ENCODE results near the gene DRAXIN.
A peak's percentile ranks its signal among the peaks of the same experiment; 100 is the strongest.
"Not testable (repeated sequence)": the region's sequence is repeated elsewhere in the genome, so short reads cannot be mapped to it uniquely, and the experiment has no call there.

Gene DRAXIN, protein sequence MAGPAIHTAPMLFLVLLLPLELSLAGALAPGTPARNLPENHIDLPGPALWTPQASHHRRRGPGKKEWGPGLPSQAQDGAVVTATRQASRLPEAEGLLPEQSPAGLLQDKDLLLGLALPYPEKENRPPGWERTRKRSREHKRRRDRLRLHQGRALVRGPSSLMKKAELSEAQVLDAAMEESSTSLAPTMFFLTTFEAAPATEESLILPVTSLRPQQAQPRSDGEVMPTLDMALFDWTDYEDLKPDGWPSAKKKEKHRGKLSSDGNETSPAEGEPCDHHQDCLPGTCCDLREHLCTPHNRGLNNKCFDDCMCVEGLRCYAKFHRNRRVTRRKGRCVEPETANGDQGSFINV

DNA sequence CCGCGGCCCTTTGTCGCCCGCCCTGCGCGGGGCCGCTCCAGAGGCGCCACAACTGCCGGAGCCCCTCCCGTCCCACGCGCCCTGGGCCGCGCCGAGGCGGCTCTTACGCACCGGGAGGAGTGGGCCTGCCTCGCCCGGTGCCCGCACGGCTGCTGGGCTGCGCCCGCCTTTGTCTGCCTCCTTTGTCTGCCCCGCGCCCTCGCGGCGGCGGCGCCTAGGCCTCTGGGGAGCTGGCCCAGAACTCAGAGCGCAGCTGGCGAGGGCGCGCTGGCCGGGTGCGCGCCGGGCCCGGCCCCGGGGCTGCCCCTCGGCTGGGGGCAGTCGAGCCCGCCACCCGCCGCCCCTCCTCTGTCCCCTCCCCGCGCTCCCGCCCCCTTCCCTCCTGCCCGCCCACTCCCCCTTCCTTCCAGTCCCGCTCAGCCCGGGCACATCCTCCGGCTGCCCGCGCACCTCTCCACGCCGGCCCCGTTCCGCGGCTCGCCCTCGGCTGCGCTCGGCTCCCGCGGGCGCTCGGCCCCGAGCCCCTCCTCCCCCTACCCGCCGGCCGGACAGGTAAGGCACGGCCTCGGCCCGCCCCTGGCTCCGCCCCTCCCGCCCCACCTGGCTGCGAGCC is at the start of gene DRAXIN:
Gene DRAXIN (plus strand): TSS at position 409 of the 613 bp plus-strand sequence. CDS start 14,549 bp downstream, outside the sequence.
- DNase-seq (no peak), ATAC-seq (replicated peaks) (peak; percentile 24 to 46)
- Mint-ChIP-seq H3K4me1 (peaks cover 17 to 26% of the 10 kb centered on the region in 2 donors), H3K27me3 (peaks cover 42 to 48% of the 10 kb centered on the region in 2 donors), H3K4me3 (peak within 1 kb of the TSS; percentile 83 to 86), H3K9me3 (no peaks in the 10 kb centered on the region), H3K36me3 (no peaks in the 10 kb centered on the region), H3K27ac (peak within 1 kb of the TSS; percentile 84)

DNA sequence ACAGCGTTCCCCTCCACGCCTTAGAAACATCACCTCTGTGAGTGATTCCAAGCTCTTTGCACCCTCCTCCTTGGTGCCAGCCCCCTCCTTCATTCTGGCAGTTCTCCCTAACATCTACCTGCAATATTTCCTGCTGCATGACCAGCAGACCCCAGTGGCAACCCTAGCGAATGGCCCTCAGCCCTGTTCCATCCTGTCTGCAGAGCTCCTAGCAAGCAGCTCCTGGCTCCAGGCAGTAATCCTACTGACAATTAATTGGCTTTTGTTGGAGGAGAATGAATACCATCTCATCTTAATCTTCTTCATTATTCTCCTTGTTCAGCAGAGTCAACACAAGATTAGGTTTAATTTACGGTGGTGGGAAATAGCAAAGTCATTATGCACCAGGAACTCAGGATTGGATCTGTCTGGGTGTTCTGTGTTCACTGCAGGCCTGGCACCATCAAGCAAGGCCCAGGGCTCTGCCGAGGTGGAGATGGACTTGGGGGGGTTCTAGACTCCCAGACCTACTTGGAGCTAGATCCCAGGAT is 49.7 kb upstream of the DRAXIN start:
- H3K27ac Mint-ChIP-seq, result no peak overlapping the region
- no peak for ATAC-seq (replicated peaks)
- peaks cover 13 to 33% of the 10 kb centered on the region in 2 donors for H3K27me3 Mint-ChIP-seq
- H3K4me3 Mint-ChIP-seq, result no peak overlapping the region
- no peaks in the 10 kb centered on the region for H3K9me3 Mint-ChIP-seq
- no peaks in the 10 kb centered on the region for H3K36me3 Mint-ChIP-seq
- DNase-seq, result no peak
- H3K4me1 Mint-ChIP-seq, result peaks cover 6 to 12% of the 10 kb centered on the region in 2 donors

DNA sequence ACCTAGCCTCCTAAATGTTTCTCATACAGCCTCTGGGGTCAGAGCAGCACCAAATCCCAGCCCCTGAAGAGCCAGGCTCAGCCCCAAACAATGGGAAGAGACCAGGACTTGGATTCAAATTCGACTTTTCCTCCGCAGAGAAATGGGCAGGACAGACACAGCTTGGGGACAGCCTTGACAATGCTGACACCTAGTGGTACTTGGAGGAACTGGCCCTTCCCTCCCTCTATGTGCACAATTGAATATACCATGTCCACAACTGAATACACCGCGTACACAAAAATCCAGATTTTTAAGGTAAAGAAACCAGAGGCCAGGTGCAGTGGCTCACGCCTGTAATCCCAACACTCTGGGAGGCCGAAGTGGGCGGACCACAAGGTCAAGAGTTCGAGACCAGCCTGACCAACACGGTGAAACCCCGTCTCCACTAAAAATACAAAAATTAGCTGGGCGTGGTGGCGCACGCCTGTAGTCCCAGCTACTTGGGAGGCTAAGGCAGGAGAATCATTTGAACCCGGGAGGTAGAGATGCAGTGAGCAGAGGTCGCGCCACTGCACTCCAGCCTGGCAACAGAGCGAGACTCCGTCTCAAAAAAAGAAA is 49.0 kb upstream of the DRAXIN start:
- peak; percentile 78 to 83 for ATAC-seq (replicated peaks)
- not testable (repeated sequence) for H3K27ac Mint-ChIP-seq, H3K36me3 Mint-ChIP-seq, H3K9me3 Mint-ChIP-seq, H3K4me3 Mint-ChIP-seq
- H3K27me3 Mint-ChIP-seq, result peaks cover 8 to 26% of the 10 kb centered on the region in 2 donors
- H3K4me1 Mint-ChIP-seq, result peaks cover 6 to 12% of the 10 kb centered on the region in 2 donors
- peak; percentile 51 for DNase-seq

DNA sequence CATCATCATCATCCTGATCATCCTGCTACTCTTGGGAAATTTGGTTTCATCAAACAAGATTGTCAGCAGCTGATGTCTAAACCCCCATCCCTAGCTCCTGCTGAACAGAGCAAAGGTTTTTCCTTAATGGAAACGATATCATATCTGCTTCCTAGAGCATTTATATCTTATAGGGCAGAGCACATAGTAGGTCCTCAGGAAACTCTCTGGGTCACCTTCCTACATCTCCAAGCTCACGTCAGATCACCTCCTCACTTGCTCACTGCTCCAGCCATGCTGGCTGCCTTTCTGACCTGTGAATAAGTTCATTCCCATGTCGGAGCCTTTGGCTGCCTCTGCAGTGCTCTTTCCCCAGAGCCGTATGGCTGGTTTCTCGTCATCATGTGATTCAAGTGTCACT is 47.7 kb upstream of the DRAXIN start:
- Mint-ChIP-seq H3K4me1 (peaks cover 6 to 12% of the 10 kb centered on the region in 2 donors), H3K27ac (no peak overlapping the region), H3K4me3 (no peak overlapping the region), H3K36me3 (no peaks in the 10 kb centered on the region), H3K27me3 (peaks cover 5 to 17% of the 10 kb centered on the region in 2 donors), H3K9me3 (no peaks in the 10 kb centered on the region)
- DNase-seq (no peak), ATAC-seq (replicated peaks) (no peak)

DNA sequence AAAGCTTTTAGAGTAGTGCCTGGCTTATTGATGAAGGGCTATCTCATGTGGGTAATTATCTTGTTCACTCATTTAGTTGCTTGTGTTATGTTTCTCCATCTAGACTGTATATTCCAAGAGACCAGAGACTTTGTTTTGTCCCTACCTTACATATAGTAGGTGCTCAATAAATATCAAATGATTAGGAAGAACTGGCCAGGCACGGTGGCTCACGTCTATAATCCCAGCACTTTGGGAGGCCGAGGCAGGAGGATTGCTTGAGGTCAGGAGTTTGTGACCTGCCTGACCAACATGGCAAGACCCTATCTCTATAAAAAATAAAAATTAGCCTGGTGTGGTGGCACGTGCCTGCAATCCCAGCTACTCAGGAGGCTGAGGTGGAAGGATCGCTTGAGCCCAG is 46.2 kb upstream of the DRAXIN start:
- H3K9me3 Mint-ChIP-seq, result no peaks in the 10 kb centered on the region
- ATAC-seq (replicated peaks), result no peak
- H3K4me3 Mint-ChIP-seq, result no peak overlapping the region
- H3K36me3 Mint-ChIP-seq, result no peaks in the 10 kb centered on the region
- peaks cover 9 to 24% of the 10 kb centered on the region in 2 donors for H3K27me3 Mint-ChIP-seq
- H3K27ac Mint-ChIP-seq, result no peak overlapping the region
- DNase-seq, result no peak
- H3K4me1 Mint-ChIP-seq, result peaks cover 11 to 20% of the 10 kb centered on the region in 2 donors

DNA sequence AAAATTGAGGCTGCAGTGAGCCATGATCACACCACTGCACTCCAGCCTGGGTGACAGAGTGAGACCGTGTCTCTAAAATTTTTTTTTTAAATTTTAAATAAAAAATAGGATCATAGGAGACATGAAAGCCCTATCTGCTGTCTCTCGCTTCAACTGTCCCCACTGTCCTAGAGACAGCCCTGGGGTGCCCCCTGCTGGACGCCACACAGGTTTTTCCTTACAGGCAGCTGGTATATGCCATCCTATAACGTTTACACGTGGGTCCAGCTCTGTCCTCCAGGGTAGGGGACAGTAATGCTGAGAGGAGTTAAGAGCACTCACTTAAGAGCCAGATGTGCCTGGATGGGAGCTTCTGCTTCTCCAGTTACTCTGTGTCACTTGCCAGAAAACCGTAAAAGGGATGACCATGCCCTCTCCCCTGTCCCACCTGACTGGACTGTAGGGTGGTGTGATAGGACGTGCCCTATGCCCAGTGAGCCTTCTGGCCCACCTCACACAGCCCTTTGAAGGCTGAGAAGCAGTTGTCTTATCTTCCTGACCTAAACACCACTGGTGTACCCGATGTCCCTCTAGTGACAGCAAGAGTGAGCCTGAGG is 45.7 kb upstream of the DRAXIN start:
- no peaks in the 10 kb centered on the region for H3K9me3 Mint-ChIP-seq
- peaks cover 14 to 24% of the 10 kb centered on the region in 2 donors for H3K4me1 Mint-ChIP-seq
- H3K36me3 Mint-ChIP-seq, result no peaks in the 10 kb centered on the region
- peaks cover 9 to 24% of the 10 kb centered on the region in 2 donors for H3K27me3 Mint-ChIP-seq
- no peak overlapping the region for H3K4me3 Mint-ChIP-seq
- DNase-seq (peak; percentile 62), ATAC-seq (replicated peaks) (peak; percentile 70 to 76)
- H3K27ac Mint-ChIP-seq, result no peak overlapping the region

DNA sequence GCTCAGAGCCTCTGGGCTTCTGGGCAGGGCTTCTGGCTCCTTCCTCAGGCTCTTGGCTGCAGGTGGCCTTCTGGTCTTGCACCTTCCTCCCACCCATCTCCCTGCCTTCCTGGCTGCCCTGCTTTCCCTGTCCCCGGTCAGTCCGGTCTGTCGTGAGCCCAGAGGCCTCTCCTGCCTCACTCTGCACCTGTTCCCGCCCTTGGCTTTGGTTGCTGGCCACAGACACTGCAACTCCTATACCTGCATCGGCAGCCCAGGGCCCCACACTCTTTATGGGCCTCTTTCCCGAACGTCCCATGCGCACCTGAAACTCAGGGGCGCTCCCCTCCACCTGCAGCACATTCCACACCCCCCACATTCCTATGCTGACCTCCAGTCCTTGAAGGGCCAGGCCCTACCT is 45.2 kb upstream of the DRAXIN start:
- Mint-ChIP-seq H3K27me3 (peaks cover 9 to 24% of the 10 kb centered on the region in 2 donors), H3K4me1 (peaks cover 18 to 29% of the 10 kb centered on the region in 2 donors), H3K9me3 (no peaks in the 10 kb centered on the region), H3K4me3 (no peak overlapping the region), H3K36me3 (no peaks in the 10 kb centered on the region), H3K27ac (no peak overlapping the region)
- DNase-seq (no peak), ATAC-seq (replicated peaks) (no peak)

DNA sequence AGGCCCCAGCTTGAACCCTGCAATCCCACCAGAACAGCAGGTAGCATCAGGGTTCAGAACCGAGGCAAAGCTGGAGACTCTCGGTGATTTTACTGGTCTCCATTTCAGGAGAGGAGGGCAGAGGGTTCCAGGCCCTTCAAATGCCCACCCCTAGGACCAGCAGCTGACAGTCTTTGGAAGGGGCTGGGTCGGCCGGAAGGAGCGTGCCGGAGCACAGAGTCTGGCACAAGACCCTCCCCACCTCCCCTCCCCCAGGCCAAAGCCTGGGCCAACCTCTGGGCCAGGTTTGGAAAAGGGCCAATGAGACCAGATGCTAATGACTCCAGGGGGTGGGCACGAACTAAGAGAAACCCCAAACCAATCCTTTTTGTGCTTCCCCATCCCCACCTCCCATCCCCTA is 44.2 kb upstream of the DRAXIN start:
- Mint-ChIP-seq H3K27me3 (peaks cover 5 to 14% of the 10 kb centered on the region in 2 donors), H3K27ac (no peak overlapping the region)

DNA sequence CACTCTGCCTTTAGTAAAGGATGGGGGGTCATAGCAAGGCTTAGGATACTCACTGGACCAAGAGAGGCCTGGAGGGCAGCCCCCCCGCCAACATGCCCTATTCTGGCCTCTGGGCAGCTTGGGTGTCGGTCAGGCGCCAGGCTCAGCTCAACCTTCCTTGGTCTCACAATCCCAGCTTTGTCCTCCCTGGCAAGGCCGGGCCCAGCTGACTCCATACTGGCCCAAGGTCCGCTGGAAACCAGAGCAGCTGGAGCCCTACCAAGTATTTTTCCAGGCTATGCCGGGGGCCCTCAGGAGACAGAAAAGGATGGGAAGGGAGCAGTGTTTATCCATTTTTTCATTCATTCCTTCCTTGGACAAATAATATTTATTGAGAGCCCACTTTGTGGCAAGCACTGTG is 43.5 kb upstream of the DRAXIN start:
- ATAC-seq (replicated peaks) (no peak), DNase-seq (no peak)
- no peak overlapping the region for H3K4me3 Mint-ChIP-seq
- peaks cover 5 to 14% of the 10 kb centered on the region in 2 donors for H3K27me3 Mint-ChIP-seq
- H3K9me3 Mint-ChIP-seq, result no peaks in the 10 kb centered on the region
- H3K4me1 Mint-ChIP-seq, result peaks cover 16 to 21% of the 10 kb centered on the region in 2 donors
- H3K27ac Mint-ChIP-seq, result no peak overlapping the region
- H3K36me3 Mint-ChIP-seq, result no peaks in the 10 kb centered on the region

More for the DNA sequence above, 44.2 kb upstream of the DRAXIN start:
- no peak overlapping the region for H3K4me3 Mint-ChIP-seq
- ATAC-seq (replicated peaks), result no peak
- DNase-seq, result no peak
- H3K9me3 Mint-ChIP-seq, result no peaks in the 10 kb centered on the region
- no peaks in the 10 kb centered on the region for H3K36me3 Mint-ChIP-seq
- peaks cover 18 to 28% of the 10 kb centered on the region in 2 donors for H3K4me1 Mint-ChIP-seq

DNA sequence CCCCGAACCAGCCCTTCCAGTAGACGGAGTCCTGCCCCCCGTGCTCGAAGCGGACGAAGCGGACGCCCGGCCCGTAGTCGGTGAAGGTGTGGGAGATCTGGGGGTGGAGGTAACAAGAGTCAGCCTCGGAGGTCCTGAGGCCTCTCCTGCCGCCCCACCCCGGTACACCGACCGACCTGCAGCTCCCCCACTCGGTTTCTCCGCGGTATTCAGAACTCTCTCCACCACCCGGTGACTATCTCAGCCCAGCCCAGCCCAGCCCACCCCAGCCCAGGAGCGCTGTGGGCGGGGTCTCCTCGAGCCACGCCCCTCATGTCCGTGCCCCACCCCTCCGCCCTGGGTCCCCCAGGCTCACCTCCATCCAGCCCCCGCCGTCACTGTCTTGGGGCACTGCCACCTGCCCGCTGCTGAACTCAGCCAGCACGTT is 42.8 kb upstream of the DRAXIN start:
- Mint-ChIP-seq H3K9me3 (no peaks in the 10 kb centered on the region), H3K4me1 (peaks cover 14 to 18% of the 10 kb centered on the region in 2 donors), H3K27me3 (peaks cover 5 to 14% of the 10 kb centered on the region in 2 donors), H3K27ac (no peak overlapping the region), H3K36me3 (no peaks in the 10 kb centered on the region), H3K4me3 (peak overlapping the region; percentile 17 to 23)
- ATAC-seq (replicated peaks) (peak; percentile 24 to 38), DNase-seq (no peak)

DNA sequence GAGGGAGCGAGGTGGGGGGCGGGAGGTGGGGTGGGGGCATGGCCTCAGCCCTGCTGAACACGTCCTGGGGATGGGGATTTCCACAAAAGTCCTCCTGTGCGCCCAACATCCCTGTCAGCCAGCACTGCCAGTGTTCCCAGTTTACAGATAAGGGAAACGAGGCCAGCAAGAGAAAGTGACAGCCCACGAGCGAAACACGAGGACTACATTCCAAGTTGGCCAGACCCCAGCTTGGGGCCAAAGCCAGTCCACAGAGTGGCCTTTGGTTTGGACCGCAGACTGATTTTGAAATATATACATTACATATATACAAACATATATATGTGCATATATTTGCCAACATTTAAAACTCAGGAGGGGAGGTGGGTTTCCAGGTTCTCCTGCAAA is 42.3 kb upstream of the DRAXIN start:
- H3K4me1 Mint-ChIP-seq, result peaks cover 14 to 18% of the 10 kb centered on the region in 2 donors
- H3K27ac Mint-ChIP-seq, result no peak overlapping the region
- H3K9me3 Mint-ChIP-seq, result no peaks in the 10 kb centered on the region
- DNase-seq (no peak), ATAC-seq (replicated peaks) (no peak)
- peaks cover 5 to 14% of the 10 kb centered on the region in 2 donors for H3K27me3 Mint-ChIP-seq
- no peak overlapping the region for H3K4me3 Mint-ChIP-seq
- no peaks in the 10 kb centered on the region for H3K36me3 Mint-ChIP-seq

DNA sequence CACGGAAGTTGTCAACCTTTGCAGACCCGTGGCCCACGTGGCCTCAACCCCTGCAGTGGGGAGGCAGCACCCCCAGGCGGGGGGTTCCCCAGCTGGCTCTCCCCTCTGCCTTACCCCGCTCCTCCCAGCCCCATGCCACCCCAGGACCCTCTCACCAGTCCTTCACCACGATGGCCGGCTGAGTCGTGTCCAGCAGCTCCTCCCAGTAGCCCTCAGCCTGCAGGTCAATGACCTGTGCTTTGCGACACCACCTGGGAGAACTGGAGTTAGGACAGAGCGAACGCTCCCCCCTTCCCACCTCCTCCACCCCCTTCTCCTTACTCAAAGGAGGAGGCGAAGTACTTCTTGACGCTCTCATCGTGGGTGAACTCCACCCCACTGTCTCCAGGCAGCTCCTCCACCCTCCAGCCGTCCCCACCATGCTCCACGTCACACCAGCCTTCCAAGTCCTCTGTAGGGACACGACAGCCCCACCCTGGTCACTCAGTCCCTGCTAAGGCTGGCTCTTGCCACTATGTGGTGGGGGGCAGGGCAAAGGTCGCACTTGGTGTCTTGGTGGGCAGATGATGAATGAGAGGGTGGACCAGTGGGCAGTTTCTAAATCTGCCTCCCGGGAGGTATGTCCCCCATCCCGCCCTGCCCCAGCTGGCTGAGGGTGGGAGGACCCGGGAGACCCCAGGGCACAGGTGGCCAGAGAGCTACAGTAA is 41.7 kb upstream of the DRAXIN start:
- peaks cover 14 to 18% of the 10 kb centered on the region in 2 donors for H3K4me1 Mint-ChIP-seq
- H3K27ac Mint-ChIP-seq, result no peak overlapping the region
- no peaks in the 10 kb centered on the region for H3K36me3 Mint-ChIP-seq
- ATAC-seq (replicated peaks), result no peak
- H3K9me3 Mint-ChIP-seq, result no peaks in the 10 kb centered on the region
- H3K27me3 Mint-ChIP-seq, result peaks cover 5 to 14% of the 10 kb centered on the region in 2 donors
- H3K4me3 Mint-ChIP-seq, result peak overlapping the region; percentile 37 to 73
- no peak for DNase-seq

DNA sequence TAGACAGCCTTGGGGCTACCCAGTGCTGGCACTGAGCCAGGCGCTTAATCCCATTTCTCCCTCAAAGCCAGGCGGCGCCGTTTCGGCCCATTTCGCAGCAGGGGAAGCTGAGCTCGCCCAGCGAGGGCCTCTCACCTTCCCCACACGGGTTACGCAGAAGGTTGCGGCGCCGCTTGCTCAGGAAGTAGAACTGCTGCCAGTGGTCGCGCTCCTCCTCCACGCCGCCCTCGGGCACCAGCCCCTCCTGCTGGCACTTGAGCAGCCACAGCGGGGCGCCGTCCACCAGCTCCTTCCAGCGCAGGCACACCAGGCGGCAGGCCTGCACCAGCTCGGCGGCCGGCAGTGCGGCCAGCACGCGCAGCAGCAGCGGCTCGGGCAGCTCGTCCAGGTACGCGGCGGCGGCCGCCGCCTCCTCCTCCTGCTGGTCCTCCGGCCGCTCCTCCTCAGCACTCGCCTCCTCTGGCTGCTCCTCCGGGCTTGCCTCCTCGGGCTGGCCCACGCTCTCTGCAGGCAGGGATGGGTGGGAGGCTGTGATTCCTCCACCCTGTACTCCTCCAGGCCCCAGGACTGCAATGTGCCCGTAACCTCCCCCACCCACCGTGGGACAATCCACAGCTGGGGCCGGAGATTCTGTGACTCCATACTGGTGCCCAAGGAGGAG is 41.0 kb upstream of the DRAXIN start:
- peak; percentile 74 to 76 for ATAC-seq (replicated peaks)
- Mint-ChIP-seq H3K36me3 (no peaks in the 10 kb centered on the region), H3K27ac (peak overlapping the region; percentile 47), H3K9me3 (no peaks in the 10 kb centered on the region), H3K4me3 (peak overlapping the region; percentile 64 to 73), H3K4me1 (peaks cover 14 to 24% of the 10 kb centered on the region in 2 donors), H3K27me3 (peaks cover 5 to 14% of the 10 kb centered on the region in 2 donors)
- peak; percentile 75 for DNase-seq

All from stimulated activated naive B cell treated with anti-CD40 and anti-IgM and Interleukin-4, amounts not matched to agents 10 μg/mL and 1 μg/mL and 100 μg/mL, for 72 hours (primary cell).